HEK293 (cell line): ENCODE results near the gene PKN3.

Experiments
- CTCF ChIA-PET: fragments of 350-600 bp; formaldehyde crosslinking; extraction: SDS; loops from one replicate; lab custom pipeline; 2021; ENCODE audit warnings: antibody characterized with exemption; lab: Yijun Ruan, JAX
- POLR2A ChIA-PET: fragments of 300-600 bp; formaldehyde crosslinking; extraction: SDS; loops from one replicate; lab custom pipeline; 2020; ENCODE audit warnings: antibody characterized with exemption, inconsistent platforms; lab: Yijun Ruan, JAX
- H3K27ac ChIP-seq: fragments of 200-500 bp; sonication (Bioruptor generic); 2 replicates; pipeline ENCODE4 v1.5.1; 2014; ENCODE audit warnings: low read depth, low read length, control low read depth, inconsistent platforms; ENCODE audit errors: extremely low read depth
- H3K36me3 ChIP-seq, 2 experiments: fragments of 200-500 bp in 1 of 2; sonication (Bioruptor generic) in 1 of 2; 1 replicate in 1 of 2; 2 replicates in 1 of 2; pipeline ENCODE4 v1.5.1; 2014 to 2017; ENCODE audit warnings: inconsistent platforms in 2 of 2, low read length in 2 of 2; ENCODE audit not compliant: control insufficient read depth in 2 of 2, insufficient read depth in 1 of 2
- H3K4me1 ChIP-seq: fragments of 200-500 bp; sonication (Bioruptor generic); 2 replicates; pipeline ENCODE4 v1.5.1; 2014; ENCODE audit warnings: mild to moderate bottlenecking, low read length, inconsistent platforms; ENCODE audit not compliant: control insufficient read depth, insufficient read depth
- H3K4me3 ChIP-seq: 2 replicates; pipeline ENCODE4 v1.5.1; 2011; ENCODE audit warnings: low read depth, mild to moderate bottlenecking, control low read depth, low read length, moderate library complexity
- H3K9me3 ChIP-seq: fragments of 200-500 bp; sonication (Bioruptor generic); 2 replicates; pipeline ENCODE4 v1.5.1; 2014; ENCODE audit warnings: low read depth, low read length, inconsistent platforms; ENCODE audit not compliant: control insufficient read depth, insufficient read depth
- GLIS2 ChIP-seq: fragments of 450-650 bp; formaldehyde crosslinking; IDR thresholded peaks from 2 replicates; pipeline ENCODE4 v1.5.1; 2016; ENCODE audit warnings: missing biosample characterization, missing genetic modification characterization
- HOXD13 ChIP-seq: sonication (generic); formaldehyde crosslinking; IDR thresholded peaks from 2 replicates; pipeline ENCODE4 v1.8.0; 2022; ENCODE audit warnings: missing genetic modification reagents, borderline replicate concordance
- KLF7 ChIP-seq: fragments of 450-650 bp; formaldehyde crosslinking; IDR thresholded peaks from 2 replicates; pipeline ENCODE4 v1.5.1; 2016; ENCODE audit warnings: missing biosample characterization, missing genetic modification characterization, borderline replicate concordance
- SCRT2 ChIP-seq: fragments of 450-650 bp; formaldehyde crosslinking; IDR thresholded peaks from 2 replicates; pipeline ENCODE4 v1.5.1; 2016; ENCODE audit warnings: missing biosample characterization, missing genetic modification characterization
- SP2 ChIP-seq: fragments of 450-650 bp; formaldehyde crosslinking; IDR thresholded peaks from 2 replicates; pipeline ENCODE4 v1.5.1; 2016; ENCODE audit warnings: missing biosample characterization, missing genetic modification characterization
- ZFHX2 ChIP-seq: fragments of 450-650 bp; formaldehyde crosslinking; conservative IDR thresholded peaks from 2 replicates; pipeline ENCODE4 v1.5.1; 2016; ENCODE audit warnings: missing biosample characterization, missing genetic modification characterization
- ZNF10 ChIP-seq: fragments of 450-650 bp; formaldehyde crosslinking; IDR thresholded peaks from 2 replicates; pipeline ENCODE4 v1.5.1; 2017; ENCODE audit warnings: missing biosample characterization, missing genetic modification characterization
- ZNF140 ChIP-seq: fragments of 450-650 bp; formaldehyde crosslinking; IDR thresholded peaks from 2 replicates; pipeline ENCODE4 v1.5.1; 2016; ENCODE audit warnings: missing biosample characterization, missing genetic modification characterization
- ZNF223 ChIP-seq: fragments of 450-650 bp; formaldehyde crosslinking; IDR thresholded peaks from 2 replicates; pipeline ENCODE4 v1.5.1; 2016; ENCODE audit warnings: missing biosample characterization, missing genetic modification characterization
- ZNF239 ChIP-seq: fragments of 450-650 bp; formaldehyde crosslinking; IDR thresholded peaks from 2 replicates; pipeline ENCODE4 v1.5.1; 2016; ENCODE audit warnings: missing biosample characterization, missing genetic modification characterization
- ZNF248 ChIP-seq: fragments of 450-650 bp; formaldehyde crosslinking; IDR thresholded peaks from 2 replicates; pipeline ENCODE4 v1.5.1; 2017; ENCODE audit warnings: missing biosample characterization, missing genetic modification characterization
- ZNF274 ChIP-seq, 2 experiments: fragments of 200-500 bp in 1 of 2; fragments of 450-650 bp in 1 of 2; sonication (Bioruptor generic) in 1 of 2; formaldehyde crosslinking in 1 of 2; IDR thresholded peaks; 2 replicates each; pipeline versions ENCODE4 v1.5.1 to v1.6.1; 2014 to 2016; ENCODE audit warnings: borderline replicate concordance in 1 of 2, inconsistent platforms in 1 of 2, low read length in 1 of 2, missing biosample characterization in 1 of 2, missing genetic modification characterization in 1 of 2
- ZNF571 ChIP-seq: fragments of 450-650 bp; formaldehyde crosslinking; IDR thresholded peaks from 2 replicates; pipeline ENCODE4 v1.5.0; 2017; ENCODE audit warnings: missing biosample characterization, missing genetic modification characterization
- ZNF621 ChIP-seq: fragments of 450-650 bp; formaldehyde crosslinking; IDR thresholded peaks from 2 replicates; pipeline ENCODE4 v1.5.1; 2017; ENCODE audit warnings: missing biosample characterization, missing genetic modification characterization
- ZNF629 ChIP-seq: fragments of 450-650 bp; formaldehyde crosslinking; IDR thresholded peaks from 2 replicates; pipeline ENCODE4 v1.5.1; 2017; ENCODE audit warnings: missing biosample characterization, missing genetic modification characterization
- ZNF660 ChIP-seq: fragments of 450-650 bp; IDR thresholded peaks from 2 replicates; pipeline ENCODE4 v1.5.1; 2018; ENCODE audit warnings: missing biosample characterization, mild to moderate bottlenecking, missing genetic modification characterization
- ZNF677 ChIP-seq: fragments of 450-650 bp; IDR thresholded peaks from 2 replicates; pipeline ENCODE4 v1.5.0; 2018; ENCODE audit warnings: missing biosample characterization, mild to moderate bottlenecking, missing genetic modification characterization, moderate library complexity
- ZNF776 ChIP-seq: fragments of 450-650 bp; formaldehyde crosslinking; IDR thresholded peaks from 2 replicates; pipeline ENCODE4 v1.5.0; 2017; ENCODE audit warnings: missing biosample characterization, missing genetic modification characterization, borderline replicate concordance
- ZSCAN16 ChIP-seq: fragments of 450-650 bp; formaldehyde crosslinking; IDR thresholded peaks from 2 replicates; pipeline ENCODE4 v1.5.1; 2016; ENCODE audit warnings: missing biosample characterization, missing genetic modification characterization
- TF ChIP-seq, protein P1 (sequence below): fragments of 450-650 bp; formaldehyde crosslinking; IDR thresholded peaks from 2 replicates; pipeline ENCODE4 v1.5.1; 2016; ENCODE audit warnings: missing biosample characterization, missing genetic modification characterization
- TF ChIP-seq, protein P2 (sequence below): fragments of 450-650 bp; formaldehyde crosslinking; IDR thresholded peaks from 2 replicates; pipeline ENCODE4 v1.5.1; 2016; ENCODE audit warnings: missing biosample characterization, missing genetic modification characterization

PKN3 gene

DNA sequence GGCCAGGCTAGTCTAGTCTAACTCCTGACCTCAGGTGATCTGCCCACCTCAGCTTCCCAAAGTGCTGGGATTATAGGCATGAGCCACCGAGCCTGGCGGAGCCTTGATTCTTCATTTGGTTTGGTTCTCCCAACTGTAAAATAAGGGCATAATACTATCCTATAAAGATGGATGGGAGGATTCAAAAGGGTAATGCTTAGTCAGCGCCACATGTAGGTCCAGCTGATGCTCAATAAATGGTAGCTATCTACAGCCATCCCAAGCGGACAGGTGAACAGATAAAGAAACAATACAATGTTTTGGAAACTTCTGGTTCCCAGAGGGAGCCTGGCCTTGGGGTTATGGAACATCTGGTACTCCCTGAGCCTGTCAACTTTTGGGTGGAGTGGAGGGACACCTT lies 26.9 kb upstream of the PKN3 start:
- no peak for TF ChIP-seq ZFHX2 (tag by site-specific recombination)
- TF ChIP-seq ZNF10 (tag by site-specific recombination): no peak
- TF ChIP-seq HOXD13 (CRISPR knock-in tag): no peak
- TF ChIP-seq ZNF776 (tag by site-specific recombination): no peak
- no peak for TF ChIP-seq ZNF571 (tag by site-specific recombination)
- no peak for TF ChIP-seq ZNF223 (tag by site-specific recombination)
- no peak for TF ChIP-seq SP2 (tag by site-specific recombination)
- no peak for TF ChIP-seq ZNF660
- TF ChIP-seq, protein P1, sequence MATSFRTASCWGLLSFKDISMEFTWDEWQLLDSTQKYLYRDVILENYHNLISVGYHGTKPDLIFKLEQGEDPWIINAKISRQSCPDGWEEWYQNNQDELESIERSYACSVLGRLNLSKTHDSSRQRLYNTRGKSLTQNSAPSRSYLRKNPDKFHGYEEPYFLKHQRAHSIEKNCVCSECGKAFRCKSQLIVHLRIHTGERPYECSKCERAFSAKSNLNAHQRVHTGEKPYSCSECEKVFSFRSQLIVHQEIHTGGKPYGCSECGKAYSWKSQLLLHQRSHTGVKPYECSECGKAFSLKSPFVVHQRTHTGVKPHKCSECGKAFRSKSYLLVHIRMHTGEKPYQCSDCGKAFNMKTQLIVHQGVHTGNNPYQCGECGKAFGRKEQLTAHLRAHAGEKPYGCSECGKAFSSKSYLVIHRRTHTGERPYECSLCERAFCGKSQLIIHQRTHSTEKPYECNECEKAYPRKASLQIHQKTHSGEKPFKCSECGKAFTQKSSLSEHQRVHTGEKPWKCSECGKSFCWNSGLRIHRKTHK: no peak
- TF ChIP-seq ZNF248: no peak
- TF ChIP-seq GLIS2: no peak
- no peak for TF ChIP-seq ZNF140 (tag by site-specific recombination)
- TF ChIP-seq ZSCAN16 (tag by site-specific recombination): no peak
- TF ChIP-seq ZNF621 (tag by site-specific recombination): no peak
- no peak for TF ChIP-seq ZNF239 (tag by site-specific recombination)
- TF ChIP-seq, protein P2, sequence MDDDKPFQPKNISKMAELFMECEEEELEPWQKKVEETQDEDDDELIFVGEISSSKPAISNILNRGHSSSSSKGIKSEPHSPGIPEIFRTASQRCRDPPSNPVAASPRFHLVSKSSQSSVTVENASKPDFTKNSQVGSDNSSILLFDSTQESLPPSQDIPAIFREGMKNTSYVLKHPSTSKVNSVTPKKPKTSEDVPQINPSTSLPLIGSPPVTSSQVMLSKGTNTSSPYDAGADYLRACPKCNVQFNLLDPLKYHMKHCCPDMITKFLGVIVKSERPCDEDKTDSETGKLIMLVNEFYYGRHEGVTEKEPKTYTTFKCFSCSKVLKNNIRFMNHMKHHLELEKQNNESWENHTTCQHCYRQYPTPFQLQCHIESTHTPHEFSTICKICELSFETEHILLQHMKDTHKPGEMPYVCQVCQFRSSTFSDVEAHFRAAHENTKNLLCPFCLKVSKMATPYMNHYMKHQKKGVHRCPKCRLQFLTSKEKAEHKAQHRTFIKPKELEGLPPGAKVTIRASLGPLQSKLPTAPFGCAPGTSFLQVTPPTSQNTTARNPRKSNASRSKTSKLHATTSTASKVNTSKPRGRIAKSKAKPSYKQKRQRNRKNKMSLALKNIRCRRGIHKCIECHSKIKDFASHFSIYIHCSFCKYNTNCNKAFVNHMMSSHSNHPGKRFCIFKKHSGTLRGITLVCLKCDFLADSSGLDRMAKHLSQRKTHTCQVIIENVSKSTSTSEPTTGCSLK: no peak
- no peak for TF ChIP-seq SCRT2
- H3K4me1 ChIP-seq: no peaks in the 10 kb centered on the region
- H3K4me3 ChIP-seq: no peak overlapping the region
- ChIA-PET CTCF (interaction anchor here (0.8 to 0.9 kb wide), 2 partner anchors 8 to 40 kb away, joined by 4 to 6 read pairs; no protein-coding TSS in a partner anchor), POLR2A (interaction anchor here (1.2 to 1.9 kb wide), 2 partner anchors 9 to 14 kb away, joined by 4 to 11 read pairs; partner anchors contain the start of gene SET)
- H3K36me3 ChIP-seq: no peaks in the 10 kb centered on the region; a peak in 1 of 3 replicates
- no peak overlapping the region for H3K27ac ChIP-seq
- no peaks in the 10 kb centered on the region for H3K9me3 ChIP-seq

DNA sequence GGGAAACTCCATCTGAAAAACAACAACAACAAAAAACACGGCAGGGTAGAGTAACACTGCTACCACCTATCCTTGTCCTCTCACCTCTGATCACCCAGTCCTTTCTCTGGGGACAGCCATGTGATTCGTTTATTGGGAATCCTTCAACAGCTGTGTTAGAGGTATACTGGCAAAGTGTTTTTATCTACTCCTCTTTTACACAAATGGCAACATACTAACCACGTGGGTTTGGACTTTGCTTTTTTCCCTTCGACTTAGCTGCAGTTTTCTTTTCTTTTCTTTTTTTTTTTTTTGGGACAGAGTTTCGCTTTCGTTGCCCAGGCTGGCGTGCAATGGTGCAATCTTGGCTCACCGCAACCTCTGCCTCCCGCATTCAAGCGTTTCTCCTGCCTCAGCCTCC lies 24.5 kb upstream of the PKN3 start:
- TF ChIP-seq ZNF274 (IDR thresholded peaks at IDR 0.05; ENCODE audit: low read length) (no peak), ZNF274 (tag by site-specific recombination; IDR thresholded peaks at IDR 0.05; ENCODE audit: borderline replicate concordance) (no peak), ZNF239 (tag by site-specific recombination) (no peak), KLF7 (no peak), ZNF629 (tag by site-specific recombination) (no peak), ZNF677 (tag by site-specific recombination) (no peak)
- TF ChIP-seq, all 188 proteins: peak for 0
- Histone ChIP-seq H3K9me3 (no peaks in the 10 kb centered on the region), H3K4me3 (no peak overlapping the region), H3K36me3 (no peaks in the 10 kb centered on the region; a peak in 1 of 3 replicates), H3K27ac (no peak overlapping the region), H3K4me1 (no peaks in the 10 kb centered on the region)
- POLR2A ChIA-PET: no interaction called here
- CTCF ChIA-PET: no interaction called here
